Endodermal cell (in vitro differentiated cells): ENCODE data around the gene F2RL1. TPM values are rescaled to one million over a fixed set of nuclear protein-coding genes. Genes with fewer than 3 reads are reported as not detected.
"Not testable (repeated sequence)": the region's sequence is repeated elsewhere in the genome, so short reads cannot be mapped to it uniquely, and the experiment has no call there.

ENCODE experiments used
- DNase-seq: peaks from one replicate; pipeline ENCODE4 v3.0.0-alpha.2; 2017
- H3K27ac ChIP-seq: 2 replicates; pipeline ENCODE4 v1.5.1; 2013; ENCODE audit warnings: mild to moderate bottlenecking, low read depth, low read length, moderate library complexity
- H3K27me3 ChIP-seq: 2 replicates; pipeline ENCODE4 v1.6.1; 2013; ENCODE audit warnings: mild to moderate bottlenecking, low read length, moderate library complexity; ENCODE audit not compliant: insufficient read depth, control insufficient read depth, poor library complexity, severe bottlenecking
- H3K36me3 ChIP-seq: 2 replicates; pipeline ENCODE4 v1.7.0; 2013; ENCODE audit warnings: mild to moderate bottlenecking, low read length, moderate library complexity; ENCODE audit not compliant: control insufficient read depth, insufficient read depth
- H3K4me1 ChIP-seq: one replicate; pipeline ENCODE4 v1.7.0; 2013; ENCODE audit warnings: low read length; ENCODE audit not compliant: control insufficient read depth, insufficient read depth
- H3K4me3 ChIP-seq: 2 replicates; pipeline ENCODE4 v1.5.1; 2013; ENCODE audit warnings: mild to moderate bottlenecking, low read length, moderate library complexity
- H3K9ac ChIP-seq: 2 replicates; pipeline ENCODE4 v1.6.1; 2013; ENCODE audit warnings: mild to moderate bottlenecking, low read length, moderate library complexity; ENCODE audit not compliant: poor library complexity, severe bottlenecking; ENCODE audit errors: extremely low read depth
- H3K9me3 ChIP-seq: 2 replicates; pipeline ENCODE4 v1.6.1; 2013; ENCODE audit warnings: mild to moderate bottlenecking, low read length, moderate library complexity; ENCODE audit not compliant: control insufficient read depth
- H3K27ac Mint-ChIP-seq: 2 replicates; pipeline ENCODE4 v1.8.0; 2020; ENCODE audit warnings: mixed read lengths
- H3K27me3 Mint-ChIP-seq: 2 replicates; pipeline ENCODE4 v1.8.0; 2021; ENCODE audit warnings: mild to moderate bottlenecking, mixed read lengths; ENCODE audit not compliant: insufficient read depth
- H3K36me3 Mint-ChIP-seq: 2 replicates; pipeline ENCODE4 v1.8.0; 2020; ENCODE audit warnings: low read depth, mixed read lengths
- H3K4me1 Mint-ChIP-seq: 2 replicates; pipeline ENCODE4 v1.8.0; 2020; ENCODE audit warnings: mixed read lengths
- H3K4me3 Mint-ChIP-seq: 2 replicates; pipeline ENCODE4 v1.8.0; 2020; ENCODE audit warnings: mild to moderate bottlenecking, moderate library complexity, mixed read lengths
- H3K9me3 Mint-ChIP-seq: 2 replicates; pipeline ENCODE4 v1.8.0; 2020; ENCODE audit warnings: mild to moderate bottlenecking, mixed read lengths
- WGBS, 2 experiments: methylation state at CpG; one replicate each; pipeline versions ENCODE4 v1.1.5 to v1.1.7; 2013; ENCODE audit warnings: missing lambda C conversion rate in 2 of 2, mixed read lengths in 1 of 2; ENCODE audit not compliant: insufficient coverage in 1 of 2, insufficient read length in 1 of 2; 5-methylcytosine and 5-hydroxymethylcytosine counted together
- total RNA-seq, 2 donors: library from RNA; stranded (reverse); fragmentation: NEBNext Ultra II Directional in 1 of 2; extraction: Animal tissue kit (Norgen Biotek cat#: 25700) in 1 of 2; gene quantifications; 2 replicates in 1 of 2; 3 replicates in 1 of 2; pipeline ENCODE4 v1.2.1, GENCODE V29; 2021
- TF ChIP-seq, protein P1 (sequence below): fragments of 200-600 bp; sonication (generic); conservative IDR thresholded peaks from 2 replicates; pipeline ENCODE4 v1.5.0; 2021; ENCODE audit warnings: antibody characterized with exemption, mild to moderate bottlenecking

F2RL1 gene
- total RNA-seq, 2 donors from 2014 or later: 13.4 to 18.2 TPM

- H3K27me3 Mint-ChIP-seq: peaks cover 3% of the 10 kb centered on the region
- TF ChIP-seq, protein P1, sequence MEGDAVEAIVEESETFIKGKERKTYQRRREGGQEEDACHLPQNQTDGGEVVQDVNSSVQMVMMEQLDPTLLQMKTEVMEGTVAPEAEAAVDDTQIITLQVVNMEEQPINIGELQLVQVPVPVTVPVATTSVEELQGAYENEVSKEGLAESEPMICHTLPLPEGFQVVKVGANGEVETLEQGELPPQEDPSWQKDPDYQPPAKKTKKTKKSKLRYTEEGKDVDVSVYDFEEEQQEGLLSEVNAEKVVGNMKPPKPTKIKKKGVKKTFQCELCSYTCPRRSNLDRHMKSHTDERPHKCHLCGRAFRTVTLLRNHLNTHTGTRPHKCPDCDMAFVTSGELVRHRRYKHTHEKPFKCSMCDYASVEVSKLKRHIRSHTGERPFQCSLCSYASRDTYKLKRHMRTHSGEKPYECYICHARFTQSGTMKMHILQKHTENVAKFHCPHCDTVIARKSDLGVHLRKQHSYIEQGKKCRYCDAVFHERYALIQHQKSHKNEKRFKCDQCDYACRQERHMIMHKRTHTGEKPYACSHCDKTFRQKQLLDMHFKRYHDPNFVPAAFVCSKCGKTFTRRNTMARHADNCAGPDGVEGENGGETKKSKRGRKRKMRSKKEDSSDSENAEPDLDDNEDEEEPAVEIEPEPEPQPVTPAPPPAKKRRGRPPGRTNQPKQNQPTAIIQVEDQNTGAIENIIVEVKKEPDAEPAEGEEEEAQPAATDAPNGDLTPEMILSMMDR: no peak
- Histone ChIP-seq H3K36me3 (no peaks in the 10 kb centered on the region), H3K27ac (no peak overlapping the region), H3K27me3 (no peaks in the 10 kb centered on the region), H3K9me3 (peaks cover 28% of the 10 kb centered on the region), H3K9ac (no peak overlapping the region), H3K4me1 (no peaks in the 10 kb centered on the region), H3K4me3 (peak overlapping the region; percentile 25)
- H3K9me3 Mint-ChIP-seq: peaks cover 18% of the 10 kb centered on the region
- H3K4me3 Mint-ChIP-seq: no peak overlapping the region
- WGBS, 2 experiments: 76 to 85% methylated on average over 2 of the region's 2 CpGs
- no peak overlapping the region for H3K27ac Mint-ChIP-seq
- DNase-seq: no peak
- peaks cover 17% of the 10 kb centered on the region for H3K4me1 Mint-ChIP-seq
- H3K36me3 Mint-ChIP-seq: peaks cover 4% of the 10 kb centered on the region
These were observed 33.9 kb downstream of the F2RL1 start for GRCh38 chr5:76852772-76853171.

GRCh38 chr5:76853741-76854140, 34.9 kb downstream of the F2RL1 start:
- H3K4me3 Mint-ChIP-seq, H3K27me3 Mint-ChIP-seq: not testable (repeated sequence)

GRCh38 chr5:76854644-76855043, 35.8 kb downstream of the F2RL1 start:
- Histone ChIP-seq H3K4me3 (no peak overlapping the region), H3K9ac (no peak overlapping the region), H3K9me3 (peaks cover 28% of the 10 kb centered on the region), H3K27me3 (no peaks in the 10 kb centered on the region), H3K4me1 (no peaks in the 10 kb centered on the region), H3K27ac (no peak overlapping the region), H3K36me3 (no peaks in the 10 kb centered on the region)
- peaks cover 3% of the 10 kb centered on the region for H3K27me3 Mint-ChIP-seq
- peaks cover 17% of the 10 kb centered on the region for H3K4me1 Mint-ChIP-seq
- H3K36me3 Mint-ChIP-seq: peaks cover 4% of the 10 kb centered on the region
- H3K9me3 Mint-ChIP-seq: peaks cover 18% of the 10 kb centered on the region
- TF ChIP-seq, protein P1: no peak
- H3K4me3 Mint-ChIP-seq: no peak overlapping the region
- no peak overlapping the region for H3K27ac Mint-ChIP-seq
- no peak for DNase-seq

More at GRCh38 chr5:76853741-76854140, 34.9 kb downstream of the F2RL1 start:
- not testable (repeated sequence) for H3K27ac ChIP-seq, DNase-seq, H3K36me3 ChIP-seq, H3K27me3 ChIP-seq, H3K4me1 ChIP-seq, H3K9ac ChIP-seq, H3K27ac Mint-ChIP-seq, H3K36me3 Mint-ChIP-seq, H3K4me3 ChIP-seq
- H3K9me3 ChIP-seq: peaks cover 28% of the 10 kb centered on the region
- WGBS, 2 experiments: 94% methylated on average over 3 of the region's 3 CpGs; no CpG with 5 or more reads in 1 of the 2 experiments
- Mint-ChIP-seq H3K9me3 (peaks cover 18% of the 10 kb centered on the region), H3K4me1 (peaks cover 17% of the 10 kb centered on the region)

DNA sequence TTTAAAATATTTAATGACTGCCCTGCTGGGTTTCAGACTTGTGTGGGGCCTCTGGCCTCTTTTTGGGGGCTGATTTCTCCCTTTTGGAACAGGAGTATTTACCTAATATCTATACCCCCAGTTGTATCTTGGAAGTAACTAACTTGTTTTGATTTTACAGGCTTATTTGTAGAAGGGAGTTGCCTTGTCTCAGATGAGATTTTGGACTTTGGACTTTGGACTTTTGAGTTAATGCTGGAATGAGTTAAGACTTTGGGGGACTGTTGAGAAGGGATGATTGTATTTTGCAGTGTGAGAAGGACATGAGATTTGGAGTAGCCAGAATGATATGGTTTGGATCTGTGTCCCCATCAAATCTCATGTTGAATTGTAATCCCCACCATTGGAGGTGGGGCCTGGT, 36.7 kb downstream of the F2RL1 start:
- H3K27ac ChIP-seq, H3K27me3 Mint-ChIP-seq, H3K27me3 ChIP-seq, H3K36me3 Mint-ChIP-seq, H3K4me3 Mint-ChIP-seq, DNase-seq, H3K36me3 ChIP-seq, H3K9ac ChIP-seq, H3K27ac Mint-ChIP-seq, H3K4me3 ChIP-seq, H3K4me1 ChIP-seq: not testable (repeated sequence)
- peaks cover 28% of the 10 kb centered on the region for H3K9me3 ChIP-seq
- peaks cover 18% of the 10 kb centered on the region for H3K9me3 Mint-ChIP-seq
- peaks cover 10% of the 10 kb centered on the region for H3K4me1 Mint-ChIP-seq
